GM21529 (cell line): ENCODE data around the gene CPS1.

Source experiments
- ATAC-seq: cut with Tn5 transposase; IDR thresholded peaks from one replicate; pipeline ENCODE4 v1.9.1; 2021; ENCODE audit not compliant: unreplicated experiment

Gene CPS1

GRCh38 chr2:210673117-210673516 is 116.7 kb downstream of the CPS1 start:
- ATAC-seq, result no peak

- no peak for ATAC-seq
Observed at GRCh38 chr2:210676067-210676466, 119.7 kb downstream of the CPS1 start.

- no peak for ATAC-seq
Observed at GRCh38 chr2:210681491-210681890, 125.1 kb downstream of the CPS1 start.

GRCh38 chr2:210686401-210686800 is 130.0 kb downstream of the CPS1 start:
- no peak for ATAC-seq

- no peak for ATAC-seq
Observed at GRCh38 chr2:210687786-210688470, 131.5 kb downstream of the CPS1 start.

GRCh38 chr2:210707900-210708299 is 151.5 kb downstream of the CPS1 start:
- no peak for ATAC-seq

GRCh38 chr2:210713122-210713521 is 156.7 kb downstream of the CPS1 start:
- no peak for ATAC-seq

GRCh38 chr2:210715560-210716082 is 159.2 kb downstream of the CPS1 start:
- ATAC-seq, result no peak

- no peak for ATAC-seq
Observed at GRCh38 chr2:210718503-210718902, 162.1 kb downstream of the CPS1 start.

GRCh38 chr2:210722092-210722491 is 165.7 kb downstream of the CPS1 start:
- no peak for ATAC-seq

- ATAC-seq, result no peak
Observed at GRCh38 chr2:210727549-210727948, 171.2 kb downstream of the CPS1 start.
